Gastrocnemius medialis (tissue), 4 donors: ENCODE data around the gene C10orf105. TPM values are rescaled to one million over a fixed set of nuclear protein-coding genes. Genes with fewer than 3 reads are reported as not detected.

ENCODE experiments used
- ATAC-seq, 2 donors: fragments of 150-250 bp; one replicate each; pipeline ENCODE4 v1.9.1; 2016
- DNase-seq, 2 donors: peaks; one replicate each; pipeline ENCODE4 v3.0.0-alpha.2; 2019
- H3K27ac ChIP-seq, 4 donors: fragments of 200-600 bp; sonication (generic); 1 replicate in 1 of 4; 2 replicates in 3 of 4; pipeline ENCODE4 v1.5.1; 2016 to 2018; ENCODE audit warnings: mild to moderate bottlenecking in 2 of 4, moderate library complexity in 1 of 4
- H3K27me3 ChIP-seq, 3 donors: fragments of 200-600 bp; sonication (generic) in 2 of 3; 1 replicate in 1 of 3; 2 replicates in 2 of 3; pipeline versions ENCODE4 v1.5.1 to v1.6.0; 2016 to 2019; ENCODE audit warnings: mild to moderate bottlenecking in 1 of 3, moderate library complexity in 1 of 3
- H3K36me3 ChIP-seq, 2 donors: fragments of 200-600 bp; sonication (generic) in 1 of 2; one replicate each; pipeline ENCODE4 v1.5.1; 2017 to 2018
- H3K4me1 ChIP-seq, 2 donors: fragments of 200-600 bp; sonication (generic) in 1 of 2; one replicate each; pipeline ENCODE4 v1.5.1; 2016 to 2017; ENCODE audit warnings: mild to moderate bottlenecking in 2 of 2
- H3K4me3 ChIP-seq, 4 donors: fragments of 200-600 bp; sonication (generic) in 3 of 4; 1 replicate in 1 of 4; 2 replicates in 3 of 4; pipeline ENCODE4 v1.5.1; 2016 to 2019; ENCODE audit warnings: mild to moderate bottlenecking in 2 of 4
- H3K9me3 ChIP-seq, 3 donors: fragments of 200-600 bp; sonication (generic) in 2 of 3; 1 replicate in 1 of 3; 2 replicates in 2 of 3; pipeline ENCODE4 v1.5.1; 2016 to 2019
- CTCF ChIP-seq, 5 experiments: fragments of 450-650 bp in 3 of 5; fragments of 200-600 bp in 2 of 5; sonication (generic) in 2 of 5; IDR thresholded peaks in 4 of 5; conservative IDR thresholded peaks in 1 of 5; 1 replicate in 4 of 5; 2 replicates in 1 of 5; pipeline ENCODE4 v1.5.1; 2016 to 2019; ENCODE audit warnings: antibody characterized with exemption in 5 of 5, mild to moderate bottlenecking in 3 of 5, moderate library complexity in 3 of 5
- POLR2A ChIP-seq, 2 donors: fragments of 450-650 bp; IDR thresholded peaks; one replicate each; pipeline ENCODE4 v1.6.1; 2017; ENCODE audit warnings: antibody characterized with exemption in 2 of 2, mild to moderate bottlenecking in 2 of 2, moderate library complexity in 2 of 2
- in situ Hi-C, 4 donors: fragments of 200-750 bp; cut with MboI; loops; one replicate each; pipeline versions ENCODE4 v1.15.0 to v1.8.0; 2017; ENCODE audit warnings: low sequenced_read_pairs in 4 of 4
- intact Hi-C: fragments of 100-400 bp; cut with DNase I; formaldehyde crosslinking; loops from one replicate; pipeline ENCODE4 v1.15.1; 2023; ENCODE audit warnings: low total_unique reads
- total RNA-seq, 4 donors: library from RNA; depleted of rRNA; stranded (reverse); fragments of >200 nt; gene quantifications; one replicate each; pipeline versions ENCODE4 v1.1.0 to v1.2.3, GENCODE V29; 2016

Gene C10orf105
- total RNA-seq, 4 donors from 2014 or later: not detected

- intact Hi-C loops: loop anchor here (5.0 kb wide), 2 partner anchors 316 to 386 kb away; no protein-coding TSS in a partner anchor
- TF ChIP-seq CTCF (IDR thresholded peaks at IDR 0.05 in 4 of 5, conservative IDR thresholded peaks at IDR 0.05 in 1 of 5) (no peak), POLR2A (IDR thresholded peaks at IDR 0.05) (no peak)
- no peaks in the 10 kb centered on the region for H3K36me3 ChIP-seq
- H3K27me3 ChIP-seq: no peaks in the 10 kb centered on the region
- no peaks in the 10 kb centered on the region for H3K9me3 ChIP-seq
- H3K4me3 ChIP-seq: no peak overlapping the region
- peaks cover 0 to 14% of the 10 kb centered on the region in 2 donors for H3K4me1 ChIP-seq
- DNase-seq (no peak), ATAC-seq (no peak)
- in situ Hi-C loops: no loop called here
- no peak overlapping the region for H3K27ac ChIP-seq
These were observed 20.8 kb downstream of the C10orf105 start for GRCh38 chr10:71698737-71699136.

- in situ Hi-C loops (no loop called here), intact Hi-C loops (loop anchor here (5.0 kb wide), 2 partner anchors 316 to 386 kb away; no protein-coding TSS in a partner anchor)
- Histone ChIP-seq H3K27me3 (no peaks in the 10 kb centered on the region), H3K9me3 (no peaks in the 10 kb centered on the region), H3K27ac (no peak overlapping the region), H3K4me1 (peaks cover 0 to 14% of the 10 kb centered on the region in 2 donors), H3K4me3 (no peak overlapping the region), H3K36me3 (no peaks in the 10 kb centered on the region)
- no peak for TF ChIP-seq POLR2A (IDR thresholded peaks at IDR 0.05)
- no peak for TF ChIP-seq CTCF (IDR thresholded peaks at IDR 0.05 in 4 of 5, conservative IDR thresholded peaks at IDR 0.05 in 1 of 5)
- DNase-seq: no peak
- ATAC-seq: no peak
These were observed 21.5 kb downstream of the C10orf105 start for GRCh38 chr10:71697938-71698709.

GRCh38 chr10:71696628-71697326 lies 22.8 kb downstream of the C10orf105 start:
- TF ChIP-seq POLR2A (IDR thresholded peaks at IDR 0.05) (no peak), CTCF (IDR thresholded peaks at IDR 0.05 in 4 of 5, conservative IDR thresholded peaks at IDR 0.05 in 1 of 5) (peak; percentile 70 to 89 (median 82))
- DNase-seq (peak; percentile 24 to 30), ATAC-seq (peak; percentile 46 to 66)
- no peaks in the 10 kb centered on the region for H3K36me3 ChIP-seq
- intact Hi-C loops (loop anchor here (5.0 kb wide), 2 partner anchors 314 to 384 kb away; no protein-coding TSS in a partner anchor), in situ Hi-C loops (no loop called here)
- no peak overlapping the region for H3K4me3 ChIP-seq
- no peak overlapping the region for H3K27ac ChIP-seq
- no peaks in the 10 kb centered on the region for H3K9me3 ChIP-seq
- H3K27me3 ChIP-seq: no peaks in the 10 kb centered on the region
- peaks cover 0 to 14% of the 10 kb centered on the region in 2 donors for H3K4me1 ChIP-seq

- no peak for ATAC-seq
- Histone ChIP-seq H3K4me3 (no peak overlapping the region), H3K9me3 (no peaks in the 10 kb centered on the region), H3K36me3 (no peaks in the 10 kb centered on the region), H3K4me1 (peaks cover 0 to 6% of the 10 kb centered on the region in 2 donors), H3K27ac (peak overlapping the region in 1 of 4 donors; percentile 58), H3K27me3 (no peaks in the 10 kb centered on the region)
- intact Hi-C loops (loop anchor here (5.0 kb wide), 2 partner anchors 313 to 383 kb away; no protein-coding TSS in a partner anchor), in situ Hi-C loops (no loop called here)
- DNase-seq: no peak
- TF ChIP-seq POLR2A (IDR thresholded peaks at IDR 0.05) (no peak), CTCF (IDR thresholded peaks at IDR 0.05 in 4 of 5, conservative IDR thresholded peaks at IDR 0.05 in 1 of 5) (no peak)
These were observed 23.8 kb downstream of the C10orf105 start for GRCh38 chr10:71695502-71696476.
